T-helper 1 cell treated with Interleukin-12 subunit alpha and Interleukin-12 subunit beta and Interleukin-4 antibody, amounts not matched to agents 30 μg/mL and 1 μg/mL, for 36 hours (primary cell): ENCODE measurements around the gene MRPS7.
A peak's percentile ranks its signal among the peaks of the same experiment; 100 is the strongest.

Experiments used
- H3K27ac Mint-ChIP-seq: one replicate; pipeline ENCODE4 v1.8.0; 2021; ENCODE audit warnings: mild to moderate bottlenecking, mixed read lengths
- H3K27me3 Mint-ChIP-seq: one replicate; pipeline ENCODE4 v1.8.0; 2021; ENCODE audit warnings: low read depth, mixed read lengths
- H3K36me3 Mint-ChIP-seq: one replicate; pipeline ENCODE4 v1.8.0; 2021; ENCODE audit warnings: low read depth, mixed read lengths
- H3K4me1 Mint-ChIP-seq: one replicate; pipeline ENCODE4 v1.8.0; 2021; ENCODE audit warnings: low read depth, mixed read lengths
- H3K4me3 Mint-ChIP-seq: one replicate; pipeline ENCODE4 v1.8.0; 2021; ENCODE audit warnings: mild to moderate bottlenecking, moderate library complexity, mixed read lengths
- H3K9me3 Mint-ChIP-seq: one replicate; pipeline ENCODE4 v1.8.0; 2021; ENCODE audit warnings: mixed read lengths

The MRPS7 gene

GRCh38 chr17:75260641-75261335 is 891 bp upstream of the MRPS7 start:
- no peaks in the 10 kb centered on the region for H3K27me3 Mint-ChIP-seq
- peak overlapping the region; percentile 98 for H3K4me3 Mint-ChIP-seq
- peak overlapping the region; percentile 97 for H3K27ac Mint-ChIP-seq
- H3K36me3 Mint-ChIP-seq = peaks cover 10% of the 10 kb centered on the region
- H3K4me1 Mint-ChIP-seq = peaks cover 30% of the 10 kb centered on the region
- H3K9me3 Mint-ChIP-seq = no peaks in the 10 kb centered on the region

- Mint-ChIP-seq H3K36me3 (peaks cover 10% of the 10 kb centered on the region), H3K27ac (peak overlapping the region; percentile 97), H3K27me3 (no peaks in the 10 kb centered on the region), H3K4me3 (peak overlapping the region; percentile 98), H3K4me1 (peaks cover 30% of the 10 kb centered on the region), H3K9me3 (no peaks in the 10 kb centered on the region)
Observed at GRCh38 chr17:75262112-75262606, 480 bp downstream of the MRPS7 start.

- Mint-ChIP-seq H3K9me3 (no peaks in the 10 kb centered on the region), H3K4me3 (peak overlapping the region; percentile 98), H3K27ac (no peak overlapping the region), H3K27me3 (no peaks in the 10 kb centered on the region), H3K4me1 (peaks cover 27% of the 10 kb centered on the region), H3K36me3 (peaks cover 7% of the 10 kb centered on the region)
Observed at GRCh38 chr17:75263055-75263454, 1.4 kb downstream of the MRPS7 start.

DNA sequence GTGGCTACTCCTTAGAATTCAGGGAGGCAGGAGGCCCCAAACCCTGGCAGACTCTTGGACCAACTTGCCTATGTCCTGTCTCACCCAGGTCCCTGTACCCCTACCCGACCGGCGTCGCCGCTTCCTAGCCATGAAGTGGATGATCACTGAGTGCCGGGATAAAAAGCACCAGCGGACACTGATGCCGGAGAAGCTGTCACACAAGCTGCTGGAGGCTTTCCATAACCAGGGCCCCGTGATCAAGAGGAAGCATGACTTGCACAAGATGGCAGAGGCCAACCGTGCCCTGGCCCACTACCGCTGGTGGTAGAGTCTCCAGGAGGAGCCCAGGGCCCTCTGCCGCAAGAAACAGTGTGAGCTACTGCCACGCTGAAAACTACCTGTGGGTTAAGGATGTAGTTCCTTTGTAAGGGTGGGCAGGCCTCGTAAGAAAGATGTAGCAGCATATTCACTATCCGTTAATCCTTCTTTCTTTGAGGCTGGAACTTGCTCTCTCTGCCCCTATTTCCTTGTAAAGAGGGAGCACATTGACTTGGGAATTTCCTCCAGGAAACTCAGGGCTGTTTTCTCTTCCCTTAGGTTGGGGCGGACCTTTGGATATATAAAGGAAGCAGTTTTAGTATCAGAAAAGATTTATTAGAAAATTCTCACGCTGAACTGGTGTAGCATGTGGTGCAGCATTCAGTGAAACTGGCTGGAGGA is 4.1 kb downstream of the MRPS7 start:
- Mint-ChIP-seq H3K36me3 (peaks cover 6% of the 10 kb centered on the region), H3K4me3 (no peak overlapping the region), H3K9me3 (no peaks in the 10 kb centered on the region), H3K27me3 (no peaks in the 10 kb centered on the region), H3K4me1 (peaks cover 23% of the 10 kb centered on the region), H3K27ac (no peak overlapping the region)

DNA sequence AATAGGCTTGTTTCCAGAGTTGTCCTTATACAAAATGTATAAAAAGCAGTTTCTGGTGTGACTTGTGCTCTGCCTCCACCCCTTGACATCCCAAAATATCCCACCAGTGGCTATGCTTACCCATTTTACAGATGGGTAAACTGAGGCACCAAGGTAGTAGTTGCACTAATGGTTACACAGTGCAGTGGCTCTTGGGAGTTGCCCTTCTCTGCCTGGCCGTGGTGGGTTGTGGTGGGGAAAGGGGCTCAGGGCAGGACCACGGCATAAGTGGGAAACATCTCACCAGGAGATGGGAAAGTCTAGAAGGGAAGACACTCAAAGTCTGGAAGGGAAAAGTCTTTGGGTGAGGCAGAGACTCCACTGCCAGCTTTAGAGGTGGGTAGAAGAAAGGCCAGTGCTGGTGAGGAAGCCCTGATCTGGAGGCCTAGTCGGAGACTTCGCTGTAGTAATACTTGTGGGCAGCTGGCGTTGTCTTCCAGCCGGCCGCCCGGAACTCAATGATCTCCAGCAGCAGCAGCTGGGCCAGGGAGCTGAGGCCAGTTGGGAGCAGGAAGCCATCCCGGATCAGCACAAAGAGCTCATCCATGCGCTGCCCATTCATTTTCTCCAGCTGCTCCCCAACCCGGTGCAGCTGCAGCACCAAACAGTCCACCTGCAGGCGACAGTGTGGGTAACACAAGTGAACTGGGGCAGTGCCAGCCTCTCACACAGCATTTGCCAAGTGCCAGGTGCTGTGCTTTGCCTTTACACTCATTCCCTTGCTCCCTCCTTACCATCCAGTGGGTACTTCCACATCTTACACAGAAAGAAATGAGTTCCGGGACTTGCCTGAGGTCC is 4.9 kb downstream of the MRPS7 start:
- Mint-ChIP-seq H3K36me3 (peaks cover 6% of the 10 kb centered on the region), H3K4me3 (no peak overlapping the region), H3K27ac (no peak overlapping the region), H3K9me3 (no peaks in the 10 kb centered on the region), H3K4me1 (peaks cover 21% of the 10 kb centered on the region), H3K27me3 (no peaks in the 10 kb centered on the region)

DNA sequence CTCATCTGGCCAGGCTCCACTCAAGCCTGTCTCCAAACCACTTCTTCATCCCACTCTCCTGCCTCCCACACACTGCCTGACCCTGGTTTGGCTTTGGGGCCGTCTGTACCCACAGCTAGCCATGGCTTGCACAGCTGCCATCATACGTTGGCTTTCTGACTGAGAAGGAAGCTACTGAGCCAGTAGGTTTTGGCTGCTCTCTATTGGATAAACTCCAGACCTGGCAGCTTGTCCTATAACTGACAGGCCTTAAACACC is 5.4 kb downstream of the MRPS7 start:
- Mint-ChIP-seq H3K27me3 (no peaks in the 10 kb centered on the region), H3K9me3 (no peaks in the 10 kb centered on the region), H3K36me3 (peaks cover 8% of the 10 kb centered on the region), H3K4me1 (peaks cover 25% of the 10 kb centered on the region), H3K4me3 (no peak overlapping the region), H3K27ac (no peak overlapping the region)

DNA sequence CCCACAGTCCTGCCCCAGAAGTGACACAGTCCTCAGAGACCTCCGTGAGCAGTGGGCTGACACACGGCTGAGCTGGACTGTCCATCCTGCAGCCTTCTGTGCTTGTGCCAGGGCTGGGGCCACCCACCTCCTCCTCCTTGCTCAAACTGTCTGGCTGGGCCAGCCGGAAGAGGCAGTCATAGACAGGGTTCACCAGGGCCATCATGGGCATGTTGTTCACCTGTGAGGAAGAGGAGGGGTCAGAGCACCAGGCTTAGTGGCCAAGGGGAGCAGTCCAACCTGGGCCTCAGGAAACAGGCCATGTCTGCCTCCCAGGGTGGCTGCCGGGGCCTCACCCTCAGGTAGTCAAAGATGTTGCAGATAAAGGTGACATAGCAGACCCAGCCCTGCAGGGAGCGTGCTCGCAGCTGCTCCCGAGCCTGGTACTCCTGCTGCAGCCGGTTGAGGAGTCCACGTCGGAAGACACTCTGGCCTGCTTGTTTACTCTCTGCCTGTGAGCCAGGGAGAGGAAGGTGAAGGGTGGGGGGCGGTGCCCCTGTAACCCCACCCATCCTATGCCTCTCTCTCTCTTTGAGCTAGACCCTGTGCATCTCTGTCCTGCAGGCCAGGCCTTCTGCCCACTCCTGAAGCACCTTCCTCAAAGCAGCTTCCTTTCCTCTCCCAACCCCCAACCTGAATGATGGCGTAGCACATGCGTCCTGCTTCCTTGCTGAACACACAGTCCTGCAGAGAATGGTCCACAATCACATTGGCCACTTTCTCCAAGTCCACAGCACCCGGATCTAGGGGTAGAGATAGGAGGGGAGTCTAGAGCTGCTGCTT is 5.9 kb downstream of the MRPS7 start:
- Mint-ChIP-seq H3K36me3 (peaks cover 5% of the 10 kb centered on the region), H3K9me3 (no peaks in the 10 kb centered on the region), H3K4me3 (no peak overlapping the region), H3K27ac (no peak overlapping the region), H3K27me3 (no peaks in the 10 kb centered on the region), H3K4me1 (peaks cover 22% of the 10 kb centered on the region)

GRCh38 chr17:75269844-75270217 is 8.2 kb downstream of the MRPS7 start:
- H3K4me1 Mint-ChIP-seq = peaks cover 30% of the 10 kb centered on the region

GRCh38 chr17:75270218-75270965 is 8.7 kb downstream of the MRPS7 start:
- no peaks in the 10 kb centered on the region for H3K9me3 Mint-ChIP-seq
- peaks cover 30% of the 10 kb centered on the region for H3K4me1 Mint-ChIP-seq
- peak overlapping the region; percentile 81 for H3K4me3 Mint-ChIP-seq
- peak overlapping the region; percentile 87 for H3K27ac Mint-ChIP-seq
- H3K36me3 Mint-ChIP-seq = peaks cover 12% of the 10 kb centered on the region
- no peaks in the 10 kb centered on the region for H3K27me3 Mint-ChIP-seq

More at GRCh38 chr17:75269844-75270217, 8.2 kb downstream of the MRPS7 start:
- Mint-ChIP-seq H3K4me3 (peak overlapping the region; percentile 81), H3K27me3 (no peaks in the 10 kb centered on the region), H3K36me3 (peaks cover 10% of the 10 kb centered on the region), H3K27ac (peak overlapping the region; percentile 87), H3K9me3 (no peaks in the 10 kb centered on the region)

- Mint-ChIP-seq H3K4me3 (peak within 1 kb of the TSS; percentile 89), H3K36me3 (peaks cover 9% of the 10 kb centered on the region), H3K9me3 (no peaks in the 10 kb centered on the region), H3K4me1 (peaks cover 30% of the 10 kb centered on the region), H3K27ac (peak within 1 kb of the TSS; percentile 88), H3K27me3 (no peaks in the 10 kb centered on the region)
Observed at GRCh38 chr17:75270966-75271232, 9.2 kb downstream of the MRPS7 start, which contains the start of gene MIF4GD. TSS of gene MIF4GD (minus strand) at chr17:75271231. CDS start at chr17:75270195, 1,036 bp downstream.

- H3K27ac Mint-ChIP-seq = peak overlapping the region; percentile 88
- peaks cover 9% of the 10 kb centered on the region for H3K36me3 Mint-ChIP-seq
- H3K27me3 Mint-ChIP-seq = no peaks in the 10 kb centered on the region
- H3K4me3 Mint-ChIP-seq = peak overlapping the region; percentile 89
- peaks cover 30% of the 10 kb centered on the region for H3K4me1 Mint-ChIP-seq
- no peaks in the 10 kb centered on the region for H3K9me3 Mint-ChIP-seq
Observed at GRCh38 chr17:75271233-75271954, 9.7 kb downstream of the MRPS7 start.

GRCh38 chr17:75271955-75272847 is 10.5 kb downstream of the MRPS7 start:
- Mint-ChIP-seq H3K4me3 (peak overlapping the region; percentile 89), H3K36me3 (peaks cover 9% of the 10 kb centered on the region), H3K27me3 (no peaks in the 10 kb centered on the region), H3K9me3 (no peaks in the 10 kb centered on the region), H3K4me1 (peaks cover 30% of the 10 kb centered on the region), H3K27ac (peak overlapping the region; percentile 88)
